ENCODE measurements around the gene CCDC88C. TPM values are rescaled to one million over a fixed set of nuclear protein-coding genes. Genes with fewer than 3 reads are reported as not detected.
"Not testable (repeated sequence)": the region's sequence is repeated elsewhere in the genome, so short reads cannot be mapped to it uniquely, and the experiment has no call there.

Gene CCDC88C
- total RNA-seq, 1 donor from 2014 or later: 16.4 TPM

DNA sequence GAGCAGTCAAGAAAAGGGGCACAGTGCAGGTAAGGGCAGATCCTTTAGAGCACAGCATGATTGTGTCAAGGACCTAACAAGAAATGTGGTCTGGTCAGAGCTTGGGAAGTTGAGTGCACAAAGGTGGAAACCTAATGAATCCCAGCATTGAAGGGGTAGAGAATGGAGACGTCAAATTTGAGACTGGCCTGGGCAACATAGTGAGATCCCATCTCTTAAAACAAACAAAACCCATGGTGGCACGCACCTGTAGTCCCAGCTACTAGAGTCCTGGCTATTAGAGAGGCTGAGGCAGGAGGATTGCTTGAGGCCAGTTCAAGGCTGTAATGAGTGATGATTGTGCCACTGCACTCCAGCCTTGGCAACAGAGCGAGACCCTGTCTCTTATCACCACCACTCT lies 37.0 kb upstream of the CCDC88C start:
- no peak for DNase-seq (ENCODE audit: low read depth)
- TF ChIP-seq, protein P1, sequence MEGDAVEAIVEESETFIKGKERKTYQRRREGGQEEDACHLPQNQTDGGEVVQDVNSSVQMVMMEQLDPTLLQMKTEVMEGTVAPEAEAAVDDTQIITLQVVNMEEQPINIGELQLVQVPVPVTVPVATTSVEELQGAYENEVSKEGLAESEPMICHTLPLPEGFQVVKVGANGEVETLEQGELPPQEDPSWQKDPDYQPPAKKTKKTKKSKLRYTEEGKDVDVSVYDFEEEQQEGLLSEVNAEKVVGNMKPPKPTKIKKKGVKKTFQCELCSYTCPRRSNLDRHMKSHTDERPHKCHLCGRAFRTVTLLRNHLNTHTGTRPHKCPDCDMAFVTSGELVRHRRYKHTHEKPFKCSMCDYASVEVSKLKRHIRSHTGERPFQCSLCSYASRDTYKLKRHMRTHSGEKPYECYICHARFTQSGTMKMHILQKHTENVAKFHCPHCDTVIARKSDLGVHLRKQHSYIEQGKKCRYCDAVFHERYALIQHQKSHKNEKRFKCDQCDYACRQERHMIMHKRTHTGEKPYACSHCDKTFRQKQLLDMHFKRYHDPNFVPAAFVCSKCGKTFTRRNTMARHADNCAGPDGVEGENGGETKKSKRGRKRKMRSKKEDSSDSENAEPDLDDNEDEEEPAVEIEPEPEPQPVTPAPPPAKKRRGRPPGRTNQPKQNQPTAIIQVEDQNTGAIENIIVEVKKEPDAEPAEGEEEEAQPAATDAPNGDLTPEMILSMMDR (conservative IDR thresholded peaks at IDR 0.05; ENCODE audit: low read depth, low read length): no peak

DNA sequence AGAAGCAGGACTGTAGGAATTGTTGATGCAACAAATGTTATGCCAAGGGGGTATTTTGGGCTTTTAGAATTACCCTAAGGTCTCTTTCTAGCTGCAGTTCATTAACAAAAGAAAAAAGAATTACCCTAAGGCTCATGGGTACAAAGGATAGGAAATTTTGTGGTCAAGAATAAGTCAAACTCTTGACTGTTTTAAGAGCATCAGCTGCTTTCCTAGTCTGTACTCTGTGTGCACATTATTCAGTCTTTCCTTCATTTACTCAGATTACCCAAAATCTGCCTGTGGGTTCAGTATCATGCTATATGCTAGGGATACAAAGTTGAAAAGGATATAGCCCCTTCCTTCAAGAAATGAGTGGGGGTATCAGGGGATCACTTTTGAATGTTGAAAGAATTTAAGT lies 36.5 kb upstream of the CCDC88C start:
- DNase-seq (ENCODE audit: low read depth): no peak
- TF ChIP-seq, protein P1 (conservative IDR thresholded peaks at IDR 0.05; ENCODE audit: low read depth, low read length): no peak
- no peak overlapping the region for H3K4me3 ChIP-seq (ENCODE audit: low read depth, low read length)

More for the DNA sequence above, 37.0 kb upstream of the CCDC88C start:
- H3K4me3 ChIP-seq (ENCODE audit: low read depth, low read length): no peak overlapping the region

DNA sequence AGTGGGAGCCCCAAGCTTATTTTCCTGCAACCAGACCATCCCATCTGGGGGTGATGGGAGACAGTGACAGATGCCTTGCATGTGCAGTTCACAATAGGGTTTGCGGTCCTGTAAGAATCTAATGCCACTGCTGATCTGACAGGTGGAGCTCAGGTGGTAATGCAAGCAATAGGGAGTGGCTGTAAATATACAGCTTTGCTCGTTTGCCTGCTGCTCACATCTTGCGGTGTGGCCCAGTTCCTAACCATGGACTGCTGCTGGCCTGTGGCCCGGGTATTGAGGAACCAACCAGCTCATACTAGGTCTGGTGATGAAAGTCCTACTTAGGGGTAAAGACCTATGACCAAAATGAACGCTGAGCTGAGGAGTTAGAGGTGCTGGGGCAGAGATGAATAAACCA lies 36.1 kb upstream of the CCDC88C start:
- DNase-seq (ENCODE audit: low read depth): no peak
- H3K4me3 ChIP-seq (ENCODE audit: low read depth, low read length): no peak overlapping the region
- TF ChIP-seq, protein P1 (conservative IDR thresholded peaks at IDR 0.05; ENCODE audit: low read depth, low read length): no peak

DNA sequence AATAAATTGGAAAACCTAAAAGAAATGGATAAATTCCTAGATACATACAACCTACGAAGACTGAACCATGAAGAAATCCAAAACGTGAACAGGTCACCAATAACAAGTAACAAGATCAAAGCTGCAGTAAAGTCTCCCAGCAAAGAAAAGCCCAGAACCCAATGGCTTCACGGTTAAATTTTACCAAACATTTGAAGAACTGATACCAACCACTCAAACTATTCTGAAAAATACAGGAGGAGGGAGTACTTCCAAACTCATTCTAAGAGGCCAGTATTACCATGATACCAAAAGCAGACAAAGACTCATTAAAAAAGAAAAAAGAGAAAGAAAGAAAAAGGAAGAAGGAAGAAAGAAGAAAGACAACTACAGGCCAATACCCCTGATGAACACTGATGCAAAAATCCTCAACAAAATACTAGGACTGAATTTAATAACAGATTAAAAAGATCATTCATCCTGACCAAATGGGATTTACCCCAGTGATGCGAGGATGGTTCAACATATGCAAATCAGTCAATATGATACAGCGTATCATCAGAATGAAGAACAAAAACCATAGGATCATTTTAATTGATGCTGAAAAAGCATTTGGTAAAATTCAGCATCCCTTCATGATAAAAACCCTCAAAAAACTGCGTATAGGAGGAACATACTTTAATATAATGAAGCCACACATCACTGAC lies 26.9 kb upstream of the CCDC88C start:
- no peak for DNase-seq (ENCODE audit: low read depth)
- H3K4me3 ChIP-seq (ENCODE audit: low read depth, low read length): no peak overlapping the region

DNA sequence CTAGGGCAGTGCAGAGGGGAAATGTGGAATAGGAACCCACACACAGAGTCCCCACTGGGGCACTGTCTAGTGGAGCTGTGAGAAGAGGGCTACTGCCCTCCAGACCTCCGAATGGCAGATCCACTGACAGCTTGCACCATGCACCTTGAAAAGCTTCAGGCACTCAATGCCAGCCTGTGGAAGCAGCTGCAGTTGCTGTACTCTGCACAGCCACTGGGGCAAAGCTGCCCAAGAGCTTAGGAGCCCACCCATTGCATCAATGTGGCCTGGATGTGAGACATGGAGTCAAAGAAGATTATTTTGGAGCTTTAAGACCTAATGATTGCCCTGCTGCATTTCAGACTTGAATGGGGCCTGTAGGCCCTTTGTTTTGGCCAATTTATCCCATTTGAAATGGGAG lies 21.7 kb upstream of the CCDC88C start:
- H3K4me3 ChIP-seq (ENCODE audit: low read depth, low read length): no peak overlapping the region
- DNase-seq (ENCODE audit: low read depth): no peak
- TF ChIP-seq, protein P1 (conservative IDR thresholded peaks at IDR 0.05; ENCODE audit: low read depth, low read length): no peak

More for the DNA sequence above, 26.9 kb upstream of the CCDC88C start:
- TF ChIP-seq, protein P1 (conservative IDR thresholded peaks at IDR 0.05; ENCODE audit: low read depth, low read length): no peak

DNA sequence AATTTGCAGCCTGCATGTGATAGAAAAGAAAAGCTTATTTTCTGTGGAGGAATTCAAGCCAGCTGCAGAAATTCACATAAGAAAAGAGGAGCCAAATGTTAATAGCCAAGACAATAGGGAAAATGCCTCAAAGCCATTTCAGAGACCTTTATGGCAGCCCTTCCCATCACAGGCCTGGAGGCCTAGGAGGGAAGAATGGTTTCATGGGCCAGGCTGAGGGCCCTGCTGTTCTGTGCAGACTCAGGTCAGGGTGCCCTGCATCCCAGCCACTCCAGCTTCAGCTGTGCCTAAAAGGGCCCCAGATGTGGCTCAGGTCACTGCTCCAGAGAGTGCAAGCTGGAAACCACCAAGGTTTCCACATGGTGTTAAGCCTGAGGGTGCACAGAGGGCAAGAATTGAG lies 21.2 kb upstream of the CCDC88C start:
- no peak overlapping the region for H3K4me3 ChIP-seq (ENCODE audit: low read depth, low read length)
- DNase-seq (ENCODE audit: low read depth): no peak
- TF ChIP-seq, protein P1 (conservative IDR thresholded peaks at IDR 0.05; ENCODE audit: low read depth, low read length): no peak

DNA sequence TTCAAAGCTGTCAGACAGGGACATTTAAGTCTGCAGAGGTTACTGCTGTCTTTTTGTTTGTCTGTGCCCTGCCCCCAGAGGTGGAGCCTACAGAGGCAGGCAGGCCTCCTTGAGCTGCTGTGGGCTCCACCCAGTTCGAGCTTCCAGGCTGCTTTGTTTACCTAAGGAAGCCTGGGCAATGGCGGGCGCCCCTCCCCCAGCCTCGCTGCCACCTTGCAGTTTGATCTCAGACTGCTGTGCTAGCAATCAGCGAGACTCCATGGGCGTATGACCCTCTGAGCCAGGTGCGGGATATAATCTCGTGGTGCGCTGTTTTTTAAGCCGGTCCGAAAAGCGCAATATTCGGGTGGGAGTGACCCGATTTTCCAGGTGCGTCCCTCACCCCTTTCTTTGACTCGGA lies 18.6 kb upstream of the CCDC88C start:
- DNase-seq (ENCODE audit: low read depth); H3K4me3 ChIP-seq (ENCODE audit: low read depth, low read length): not testable (repeated sequence)
